Measurements from ENCODE around the gene SUPT3H. TPM values are rescaled to one million over a fixed set of nuclear protein-coding genes. Genes with fewer than 3 reads are reported as not detected.
"Not testable (repeated sequence)": the region's sequence is repeated elsewhere in the genome, so short reads cannot be mapped to it uniquely, and the experiment has no call there.

Gene SUPT3H
- total and polyA plus RNA-seq, 5 donors from 2014 or later, result 4.8 to 7.8 (median 5.7) TPM

DNA sequence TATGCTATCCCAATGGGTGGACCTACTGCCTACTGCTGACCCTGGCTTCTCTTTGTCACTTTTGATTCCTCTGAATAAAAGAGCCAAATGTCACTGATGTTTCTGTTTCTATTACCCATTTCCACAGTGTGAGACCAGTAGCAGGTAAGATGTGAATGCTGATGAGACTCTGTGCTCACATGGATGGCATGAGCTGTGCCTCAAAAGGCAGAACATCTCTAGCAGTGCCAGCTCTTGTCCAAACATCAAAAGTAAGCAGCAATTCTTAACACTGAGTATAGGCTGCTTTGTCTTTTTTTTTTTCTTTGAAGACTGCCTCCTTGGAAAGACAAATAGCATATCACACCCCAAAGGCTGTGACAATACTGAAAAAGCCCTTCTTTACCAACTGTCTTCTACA lies 508.8 kb downstream of the SUPT3H start:
- H3K4me3 ChIP-seq (ENCODE audit: low read depth, low read length), result no peak overlapping the region
- Mint-ChIP-seq H3K36me3 (peaks cover 18% of the 10 kb centered on the region), H3K4me1 (no peaks in the 10 kb centered on the region), H3K9me3 (peaks cover 0 to 14% (median 6%) of the 10 kb centered on the region in 7 donors), H3K27me3 (no peaks in the 10 kb centered on the region), H3K27ac (no peak overlapping the region), H3K4me3 (no peak overlapping the region)
- no peak for ATAC-seq (ENCODE audit: low read depth in 2 of 2)
- peaks cover 0 to 4% of the 10 kb centered on the region in 2 experiments for H3K9me3 ChIP-seq (ENCODE audit: control insufficient read depth in 2 of 2, low read length in 2 of 2)
- H3K27me3 ChIP-seq (ENCODE audit: control insufficient read depth, insufficient read depth, low read length), result no peaks in the 10 kb centered on the region
- DNase-seq, result no peak
- no peaks in the 10 kb centered on the region for H3K36me3 ChIP-seq (ENCODE audit: control insufficient read depth, insufficient read depth, low read length)
- H3K27ac ChIP-seq (ENCODE audit: insufficient read depth, low read length, poor library complexity, severe bottlenecking), result no peak overlapping the region
- no peaks in the 10 kb centered on the region for H3K4me1 ChIP-seq (ENCODE audit: control insufficient read depth, insufficient read depth, low read length, poor library complexity, severe bottlenecking)

- no peak overlapping the region for H3K4me3 ChIP-seq (ENCODE audit: low read depth, low read length)
- no peak overlapping the region for H3K27ac ChIP-seq (ENCODE audit: insufficient read depth, low read length, poor library complexity, severe bottlenecking)
- no peaks in the 10 kb centered on the region for H3K4me1 ChIP-seq (ENCODE audit: control insufficient read depth, insufficient read depth, low read length, poor library complexity, severe bottlenecking)
- DNase-seq (no peak), ATAC-seq (ENCODE audit: low read depth in 2 of 2) (no peak)
- Mint-ChIP-seq H3K27me3 (no peaks in the 10 kb centered on the region), H3K4me3 (no peak overlapping the region), H3K9me3 (peaks cover 0 to 14% (median 6%) of the 10 kb centered on the region in 7 donors), H3K4me1 (no peaks in the 10 kb centered on the region), H3K27ac (no peak overlapping the region), H3K36me3 (peaks cover 22% of the 10 kb centered on the region)
- no peaks in the 10 kb centered on the region for H3K27me3 ChIP-seq (ENCODE audit: control insufficient read depth, insufficient read depth, low read length)
- H3K36me3 ChIP-seq (ENCODE audit: control insufficient read depth, insufficient read depth, low read length), result no peaks in the 10 kb centered on the region
- peaks cover 0 to 4% of the 10 kb centered on the region in 2 experiments for H3K9me3 ChIP-seq (ENCODE audit: control insufficient read depth in 2 of 2, low read length in 2 of 2)
These were observed 509.4 kb downstream of the SUPT3H start for GRCh38 chr6:44868335-44868668.

GRCh38 chr6:44867571-44868334 lies 510.0 kb downstream of the SUPT3H start:
- Mint-ChIP-seq H3K4me3 (no peak overlapping the region), H3K27ac (no peak overlapping the region), H3K36me3 (peaks cover 25% of the 10 kb centered on the region), H3K4me1 (no peaks in the 10 kb centered on the region), H3K27me3 (no peaks in the 10 kb centered on the region), H3K9me3 (peaks cover 0 to 14% (median 6%) of the 10 kb centered on the region in 7 donors)
- no peaks in the 10 kb centered on the region for H3K27me3 ChIP-seq (ENCODE audit: control insufficient read depth, insufficient read depth, low read length)
- ATAC-seq (ENCODE audit: low read depth in 2 of 2) (no peak), DNase-seq (no peak)
- no peak overlapping the region for H3K27ac ChIP-seq (ENCODE audit: insufficient read depth, low read length, poor library complexity, severe bottlenecking)
- H3K9me3 ChIP-seq (ENCODE audit: control insufficient read depth in 2 of 2, low read length in 2 of 2), result peaks cover 0 to 4% of the 10 kb centered on the region in 2 experiments
- no peaks in the 10 kb centered on the region for H3K4me1 ChIP-seq (ENCODE audit: control insufficient read depth, insufficient read depth, low read length, poor library complexity, severe bottlenecking)
- H3K36me3 ChIP-seq (ENCODE audit: control insufficient read depth, insufficient read depth, low read length), result no peaks in the 10 kb centered on the region
- H3K4me3 ChIP-seq (ENCODE audit: low read depth, low read length), result no peak overlapping the region

DNA sequence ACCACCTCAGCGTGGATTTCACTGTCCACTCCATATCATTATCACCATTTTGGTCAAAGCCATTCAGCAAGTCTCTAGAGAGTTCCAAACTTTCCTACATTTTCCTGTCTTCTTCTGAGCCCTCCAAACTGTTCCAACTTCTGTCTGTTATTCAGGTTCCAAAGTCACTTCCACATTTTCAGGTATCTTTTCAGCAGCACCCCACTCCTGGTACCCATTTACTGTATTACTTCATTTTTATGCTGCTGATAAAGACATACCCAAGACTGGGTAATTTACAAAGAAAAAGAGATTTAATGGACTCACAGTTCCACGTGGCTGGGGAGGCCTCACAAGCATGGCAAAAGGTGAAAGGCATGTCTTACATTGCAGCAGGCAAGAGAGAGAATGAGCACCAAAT lies 512.5 kb downstream of the SUPT3H start:
- not testable (repeated sequence) for H3K27ac Mint-ChIP-seq; H3K27ac ChIP-seq (ENCODE audit: insufficient read depth, low read length, poor library complexity, severe bottlenecking); ATAC-seq (ENCODE audit: low read depth in 2 of 2); H3K4me3 Mint-ChIP-seq; H3K4me3 ChIP-seq (ENCODE audit: low read depth, low read length); H3K27me3 Mint-ChIP-seq; H3K36me3 ChIP-seq (ENCODE audit: control insufficient read depth, insufficient read depth, low read length); H3K4me1 ChIP-seq (ENCODE audit: control insufficient read depth, insufficient read depth, low read length, poor library complexity, severe bottlenecking); DNase-seq; H3K27me3 ChIP-seq (ENCODE audit: control insufficient read depth, insufficient read depth, low read length); H3K4me1 Mint-ChIP-seq; H3K9me3 ChIP-seq (ENCODE audit: control insufficient read depth in 2 of 2, low read length in 2 of 2)
- peaks cover 0 to 14% (median 6%) of the 10 kb centered on the region in 7 donors for H3K9me3 Mint-ChIP-seq
- H3K36me3 Mint-ChIP-seq, result peaks cover 29% of the 10 kb centered on the region

- no peak overlapping the region for H3K27ac Mint-ChIP-seq
- Histone ChIP-seq H3K4me3 (ENCODE audit: low read depth, low read length) (no peak overlapping the region), H3K27me3 (ENCODE audit: control insufficient read depth, insufficient read depth, low read length) (no peaks in the 10 kb centered on the region), H3K36me3 (ENCODE audit: control insufficient read depth, insufficient read depth, low read length) (no peaks in the 10 kb centered on the region), H3K9me3 (ENCODE audit: control insufficient read depth in 2 of 2, low read length in 2 of 2) (no peaks in the 10 kb centered on the region), H3K27ac (ENCODE audit: insufficient read depth, low read length, poor library complexity, severe bottlenecking) (no peak overlapping the region), H3K4me1 (ENCODE audit: control insufficient read depth, insufficient read depth, low read length, poor library complexity, severe bottlenecking) (no peaks in the 10 kb centered on the region)
- peaks cover 0 to 16% (median 2%) of the 10 kb centered on the region in 4 donors for H3K4me1 Mint-ChIP-seq
- peaks cover 0 to 4% (median under 1%) of the 10 kb centered on the region in 7 donors for H3K9me3 Mint-ChIP-seq
- H3K4me3 Mint-ChIP-seq, result no peak overlapping the region
- H3K36me3 Mint-ChIP-seq, result peaks cover 16% of the 10 kb centered on the region
- no peak for ATAC-seq (ENCODE audit: low read depth in 2 of 2)
- no peaks in the 10 kb centered on the region for H3K27me3 Mint-ChIP-seq
- DNase-seq, result no peak
These were observed 517.8 kb downstream of the SUPT3H start for GRCh38 chr6:44859901-44860410.

DNA sequence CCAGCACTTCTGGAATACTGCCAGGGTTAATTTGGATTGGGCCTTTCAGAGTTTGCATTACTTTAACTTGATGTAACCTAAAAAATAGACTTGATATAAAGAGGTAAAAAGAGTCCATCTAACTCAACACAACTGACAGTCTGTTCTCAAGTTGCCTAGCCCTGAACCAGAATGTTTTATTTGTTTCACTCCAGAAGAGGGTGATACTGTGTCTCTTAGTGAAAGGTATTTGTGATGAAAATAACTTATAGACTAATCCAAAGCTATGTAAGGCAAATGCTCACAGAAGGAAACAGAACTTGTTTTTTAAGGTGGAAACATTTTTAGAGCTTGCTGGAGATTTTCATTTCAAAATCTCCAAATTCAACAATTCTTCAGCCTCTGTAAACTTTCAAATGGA lies 518.7 kb downstream of the SUPT3H start:
- H3K4me1 ChIP-seq (ENCODE audit: control insufficient read depth, insufficient read depth, low read length, poor library complexity, severe bottlenecking), result no peaks in the 10 kb centered on the region
- H3K27me3 ChIP-seq (ENCODE audit: control insufficient read depth, insufficient read depth, low read length), result no peaks in the 10 kb centered on the region
- H3K27ac ChIP-seq (ENCODE audit: insufficient read depth, low read length, poor library complexity, severe bottlenecking), result no peak overlapping the region
- Mint-ChIP-seq H3K4me3 (no peak overlapping the region), H3K27me3 (no peaks in the 10 kb centered on the region), H3K36me3 (peaks cover 16% of the 10 kb centered on the region), H3K9me3 (no peaks in the 10 kb centered on the region), H3K4me1 (peaks cover 0 to 16% (median 2%) of the 10 kb centered on the region in 4 donors), H3K27ac (no peak overlapping the region)
- no peak for ATAC-seq (ENCODE audit: low read depth in 2 of 2)
- H3K36me3 ChIP-seq (ENCODE audit: control insufficient read depth, insufficient read depth, low read length), result no peaks in the 10 kb centered on the region
- H3K9me3 ChIP-seq (ENCODE audit: control insufficient read depth in 2 of 2, low read length in 2 of 2), result no peaks in the 10 kb centered on the region
- H3K4me3 ChIP-seq (ENCODE audit: low read depth, low read length), result no peak overlapping the region
- no peak for DNase-seq

DNA sequence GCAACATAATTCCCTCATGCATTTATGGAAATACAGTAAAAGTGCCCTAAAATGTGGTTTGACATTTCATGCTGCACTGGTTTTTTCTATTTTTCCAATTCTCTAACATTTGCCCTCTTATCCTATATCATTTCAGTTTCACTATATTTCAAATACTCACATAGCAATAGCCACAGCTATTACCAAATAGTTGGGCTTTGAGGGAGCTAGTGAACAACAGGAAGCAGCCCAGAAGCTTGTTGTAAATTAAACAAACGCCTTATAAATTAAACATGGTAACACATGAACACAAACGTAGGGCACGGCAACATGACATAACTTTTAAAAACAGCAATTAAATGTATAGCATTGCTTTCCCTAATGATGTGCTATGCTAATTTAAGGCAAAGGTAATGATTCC lies 521.3 kb downstream of the SUPT3H start:
- no peaks in the 10 kb centered on the region for H3K9me3 ChIP-seq (ENCODE audit: control insufficient read depth in 2 of 2, low read length in 2 of 2)
- H3K27ac Mint-ChIP-seq, result no peak overlapping the region
- DNase-seq (no peak), ATAC-seq (ENCODE audit: low read depth in 2 of 2) (no peak)
- H3K4me3 ChIP-seq (ENCODE audit: low read depth, low read length), result no peak overlapping the region
- peaks cover 0 to 13% (median 2%) of the 10 kb centered on the region in 4 donors for H3K4me1 Mint-ChIP-seq
- H3K27me3 ChIP-seq (ENCODE audit: control insufficient read depth, insufficient read depth, low read length), result no peaks in the 10 kb centered on the region
- no peak overlapping the region for H3K4me3 Mint-ChIP-seq
- no peaks in the 10 kb centered on the region for H3K27me3 Mint-ChIP-seq
- H3K9me3 Mint-ChIP-seq, result no peaks in the 10 kb centered on the region
- no peaks in the 10 kb centered on the region for H3K36me3 ChIP-seq (ENCODE audit: control insufficient read depth, insufficient read depth, low read length)
- no peaks in the 10 kb centered on the region for H3K4me1 ChIP-seq (ENCODE audit: control insufficient read depth, insufficient read depth, low read length, poor library complexity, severe bottlenecking)
- peaks cover 4% of the 10 kb centered on the region for H3K36me3 Mint-ChIP-seq
- no peak overlapping the region for H3K27ac ChIP-seq (ENCODE audit: insufficient read depth, low read length, poor library complexity, severe bottlenecking)

All from CD4-positive, CD25-positive, alpha-beta regulatory T cell (primary cell).